H1 (cell line): ENCODE results near the gene PID1.

Experiments used
- CTCF ChIP-seq, 3 experiments: IDR thresholded peaks; 1 replicate in 2 of 3; 2 replicates in 1 of 3; pipeline versions ENCODE4 v1.5.1 to v1.6.1; 2011; ENCODE audit warnings: low read length in 3 of 3, mild to moderate bottlenecking in 3 of 3, inconsistent platforms in 2 of 3, low read depth in 1 of 3, moderate library complexity in 1 of 3; ENCODE audit not compliant: insufficient read depth in 1 of 3; ENCODE audit errors: control extremely low read depth in 1 of 3
- EZH2 ChIP-seq: fragments of 200-600 bp; sonication (generic); IDR thresholded peaks from 2 replicates; pipeline ENCODE4 v1.7.1; 2012; ENCODE audit warnings: low read depth, mild to moderate bottlenecking, moderate library complexity, low read length, inconsistent platforms; ENCODE audit not compliant: severe bottlenecking
- POLR2AphosphoS5 ChIP-seq: IDR thresholded peaks from 2 replicates; pipeline ENCODE4 v1.6.1; 2011; ENCODE audit warnings: low read depth, low read length
- TAF1 ChIP-seq: IDR thresholded peaks from 2 replicates; pipeline ENCODE4 v1.6.1; 2011; ENCODE audit warnings: mild to moderate bottlenecking, low read depth, low read length

DNA sequence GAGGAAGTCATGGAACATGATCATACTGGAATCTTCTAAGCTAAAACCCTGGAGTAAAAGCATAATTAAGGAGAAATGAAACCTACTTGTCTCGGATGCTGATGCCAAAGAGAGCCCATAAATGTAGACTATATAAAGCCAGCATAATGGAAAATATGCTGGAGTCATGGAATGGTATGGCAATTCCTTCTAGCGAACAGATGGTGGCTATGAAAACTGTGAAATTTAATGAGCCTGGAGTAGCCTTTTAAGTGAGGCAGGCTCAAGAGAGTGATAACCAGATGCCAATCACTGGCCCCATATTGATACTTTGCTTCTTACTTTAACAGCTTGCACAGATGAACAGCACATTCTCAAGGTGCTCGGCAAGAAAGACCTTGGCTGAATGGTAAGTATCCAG is 206.3 kb downstream of the PID1 start:
- TF ChIP-seq POLR2AphosphoS5: no peak
- no peak for TF ChIP-seq CTCF (IDR thresholded peaks at IDR 0.05; ENCODE audit: control extremely low read depth in 1 of 3, insufficient read depth in 1 of 3, low read depth in 1 of 3, low read length in 3 of 3)
- TF ChIP-seq TAF1: no peak
- no peak for TF ChIP-seq EZH2
